AG04450 (cell line): ENCODE data around the gene ZNF83. TPM values are rescaled to one million over a fixed set of nuclear protein-coding genes. Genes with fewer than 3 reads are reported as not detected.
A peak's percentile ranks its signal among the peaks of the same experiment; 100 is the strongest.
"Not testable (repeated sequence)": the region's sequence is repeated elsewhere in the genome, so short reads cannot be mapped to it uniquely, and the experiment has no call there.

Experiments used
- CTCF ChIA-PET: fragments of 300-600, 350-600 bp; formaldehyde crosslinking; extraction: SDS; loops from one replicate; lab custom pipeline; 2022; ENCODE audit warnings: antibody characterized with exemption, inconsistent platforms; lab: Charles Lee
- POLR2A ChIA-PET: fragments of 350-600 bp; formaldehyde crosslinking; extraction: SDS; loops from one replicate; lab custom pipeline; 2021; ENCODE audit warnings: antibody characterized with exemption, inconsistent platforms; lab: Yijun Ruan, JAX
- DNase-seq: peaks from one replicate; pipeline ENCODE4 v3.0.0-alpha.2; 2011; ENCODE audit warnings: low read depth, low spot score
- H3K27ac ChIP-seq: one replicate; pipeline ENCODE4 v1.5.1; 2012; ENCODE audit warnings: low read depth, low read length, control low read depth
- H3K27me3 ChIP-seq: one replicate; pipeline ENCODE4 v1.6.0; 2012; ENCODE audit warnings: low read length; ENCODE audit not compliant: control insufficient read depth, insufficient read depth
- H3K4me3 ChIP-seq: 2 replicates; pipeline ENCODE4 v1.5.1; 2011; ENCODE audit warnings: mild to moderate bottlenecking, low read depth, low read length, control low read depth
- H3K9me3 ChIP-seq: 2 replicates; pipeline ENCODE4 v1.5.1; 2012; ENCODE audit warnings: low read length; ENCODE audit not compliant: control insufficient read depth, insufficient read depth
- CTCF ChIP-seq: IDR thresholded peaks from 2 replicates; pipeline ENCODE4 v1.5.1; 2011; ENCODE audit warnings: low read depth, low read length, control low read depth, inconsistent platforms
- polyA plus RNA-seq: library from polyadenylated mRNA; depleted of rRNA; stranded (reverse); fragments of >200 nt; gene quantifications from 2 replicates; pipeline ENCODE4 v1.2.3, GENCODE V29; 2011

The ZNF83 gene
- polyA plus RNA-seq, 1 experiment, result 53.1 TPM

- H3K4me3 ChIP-seq, result no peak overlapping the region
- POLR2A ChIA-PET, result no interaction called here
- DNase-seq, result no peak
Measured at GRCh38 chr19:52646571-52647217, 8.5 kb upstream of the ZNF83 start.

DNA sequence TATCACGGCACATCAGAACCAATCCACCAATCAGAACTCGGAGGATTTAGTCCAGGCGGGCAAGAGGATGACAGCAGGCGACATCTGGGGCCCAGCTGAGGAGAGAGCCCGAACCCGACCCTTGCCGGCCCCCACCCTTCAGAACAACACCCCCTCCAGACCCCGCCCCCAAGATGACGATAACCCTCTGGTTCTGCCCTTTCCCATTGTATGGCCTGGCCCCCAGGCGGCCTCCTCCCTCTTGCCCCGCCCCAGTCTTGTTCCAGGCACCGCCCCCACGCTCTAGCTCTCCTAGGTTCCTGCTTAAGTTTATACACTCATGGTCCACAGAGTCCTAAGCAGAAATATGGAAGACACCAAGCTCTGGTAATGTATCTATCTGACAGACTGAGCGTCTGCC, 2.8 kb upstream of the ZNF83 start:
- no peak for DNase-seq

More at GRCh38 chr19:52646571-52647217, 8.5 kb upstream of the ZNF83 start:
- Histone ChIP-seq H3K27me3 (no peaks in the 10 kb centered on the region), H3K9me3 (peaks cover 9% of the 10 kb centered on the region), H3K27ac (no peak overlapping the region)
- CTCF ChIA-PET, result no interaction called here
- TF ChIP-seq CTCF, result no peak

GRCh38 chr19:52639996-52640395, 1.8 kb upstream of the ZNF83 start:
- ChIA-PET CTCF (interaction anchor here (0.6 kb wide), 1 partner anchor 93 kb away, joined by 3 read pairs; no protein-coding TSS in a partner anchor), POLR2A (no interaction called here)
- H3K27me3 ChIP-seq, result no peaks in the 10 kb centered on the region
- peaks cover 10% of the 10 kb centered on the region for H3K9me3 ChIP-seq
- no peak for TF ChIP-seq CTCF
- no peak overlapping the region for H3K27ac ChIP-seq
- no peak for DNase-seq
- no peak overlapping the region for H3K4me3 ChIP-seq

More for the DNA sequence above, 2.8 kb upstream of the ZNF83 start:
- Histone ChIP-seq H3K27me3 (no peaks in the 10 kb centered on the region), H3K4me3 (no peak overlapping the region), H3K27ac (no peak overlapping the region), H3K9me3 (peaks cover 10% of the 10 kb centered on the region)
- ChIA-PET POLR2A (interaction anchor here (0.6 kb wide), 1 partner anchor 114 kb away, joined by 3 read pairs; no protein-coding TSS in a partner anchor), CTCF (no interaction called here)
- TF ChIP-seq CTCF, result no peak

- CTCF ChIA-PET, result no interaction called here
- Histone ChIP-seq H3K27me3 (no peaks in the 10 kb centered on the region), H3K9me3 (peaks cover 10% of the 10 kb centered on the region), H3K4me3 (peak overlapping the region; percentile 62), H3K27ac (peak overlapping the region; percentile 81)
- no peak for TF ChIP-seq CTCF
- POLR2A ChIA-PET, result no interaction called here
- DNase-seq, result peak; percentile 30
Measured at GRCh38 chr19:52638601-52639000, 446 bp upstream of the ZNF83 start.

DNA sequence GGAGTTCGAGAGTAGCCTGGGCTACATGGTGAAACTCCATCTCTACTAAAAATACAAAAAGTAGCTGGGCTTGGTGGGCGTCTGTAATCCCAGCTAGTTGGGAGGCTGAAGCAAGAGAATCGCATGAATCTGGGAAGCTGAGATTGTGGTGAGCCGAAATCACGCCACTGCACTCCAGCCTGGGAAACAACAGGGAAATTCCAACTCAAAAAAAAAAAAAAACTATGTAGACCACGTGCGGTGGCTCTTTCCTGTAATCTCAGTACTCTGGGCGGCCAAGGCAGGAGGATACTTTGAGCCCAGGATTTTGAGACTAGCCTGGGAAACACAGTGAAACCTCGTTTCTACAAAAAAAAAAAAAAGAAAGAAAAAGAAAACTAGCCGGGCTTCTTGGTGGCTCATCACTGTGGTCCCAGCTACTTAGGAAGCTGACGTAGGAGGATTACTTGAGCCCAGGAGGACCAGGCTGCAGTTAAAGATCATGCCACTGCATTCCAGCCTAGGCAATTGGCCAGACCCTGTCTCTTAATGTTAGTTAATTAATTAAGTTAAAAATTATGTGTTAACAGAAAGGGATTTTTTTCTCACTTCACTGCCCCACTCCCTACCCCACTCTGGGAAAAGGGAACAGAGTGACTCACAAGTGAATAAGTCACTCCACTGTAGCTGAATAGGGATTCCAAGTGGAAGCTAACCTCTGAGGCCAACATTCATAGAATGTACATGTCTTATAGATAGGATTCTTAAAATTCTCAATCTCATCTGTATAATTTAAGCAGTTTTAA, 2.2 kb downstream of the ZNF83 start:
- Histone ChIP-seq H3K4me3 (no peak overlapping the region), H3K27me3 (no peaks in the 10 kb centered on the region), H3K9me3 (peaks cover 8% of the 10 kb centered on the region), H3K27ac (no peak overlapping the region)
- no peak for TF ChIP-seq CTCF
- CTCF ChIA-PET, result no interaction called here
- no peak for DNase-seq
- POLR2A ChIA-PET, result no interaction called here

DNA sequence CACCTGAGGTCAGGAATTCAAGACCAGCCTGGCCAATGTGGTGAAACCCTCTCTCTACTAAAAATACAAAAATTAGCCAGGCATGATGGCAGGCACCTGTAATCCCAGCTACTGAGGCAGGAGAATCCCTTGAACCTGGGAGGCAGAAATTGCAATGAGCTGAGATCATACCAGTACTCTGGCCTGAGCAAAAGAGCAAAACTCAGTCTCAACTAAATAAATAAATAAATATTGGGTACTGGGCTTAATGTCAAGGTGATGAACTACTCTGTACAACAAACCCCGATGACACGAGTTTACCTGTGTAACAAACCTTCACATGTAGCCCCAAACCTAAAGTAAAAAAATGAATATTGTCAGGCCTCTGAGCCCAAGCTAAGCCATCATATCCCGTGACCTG, 10.7 kb downstream of the ZNF83 start:
- H3K27ac ChIP-seq, CTCF ChIA-PET, H3K27me3 ChIP-seq, H3K4me3 ChIP-seq, H3K9me3 ChIP-seq, DNase-seq: not testable (repeated sequence)
- POLR2A ChIA-PET, result interaction anchor here (0.6 kb wide), 1 partner anchor 438 kb away, joined by 3 read pairs; no protein-coding TSS in a partner anchor
